PC-3 (cell line): Measurements from ENCODE around the gene CCL4. TPM values are rescaled to one million over a fixed set of nuclear protein-coding genes. Genes with fewer than 3 reads are reported as not detected.
"Not testable (repeated sequence)": the region's sequence is repeated elsewhere in the genome, so short reads cannot be mapped to it uniquely, and the experiment has no call there.

Experiments used
- ATAC-seq: fragments of 200-7000 bp; cut with Tn5 transposase; 2 replicates; pipeline ENCODE4 v1.9.1; 2020; ENCODE audit warnings: mild to moderate bottlenecking, moderate library complexity
- BruUV-seq: library from RNA; stranded (reverse); fragments of 400-500 nt; replicated peaks from 2 replicates; lab custom pipeline; 2021; lab: Mats Ljungman, UMichigan
- CTCF ChIA-PET: fragments of 300-600 bp; sonication (Branson Sonifier 250); formaldehyde crosslinking; loops from one replicate; lab custom pipeline; 2022; ENCODE audit warnings: antibody characterized with exemption; lab: Charles Lee
- POLR2A ChIA-PET: fragments of 300-600 bp; sonication (Branson Sonifier 250); formaldehyde crosslinking; loops from one replicate; lab custom pipeline; 2022; ENCODE audit warnings: antibody characterized with exemption; ENCODE audit not compliant: unreplicated experiment; lab: Charles Lee
- DNase-seq: peaks from one replicate; pipeline ENCODE4 v3.0.0-alpha.2; 2015
- H2AFZ ChIP-seq: fragments of 300-600 bp; sonication (generic); 2 replicates; pipeline ENCODE4 v1.6.0; 2016; ENCODE audit warnings: antibody characterized with exemption, low read length
- H3F3A ChIP-seq: fragments of 300-600 bp; sonication (generic); one replicate; pipeline ENCODE4 v1.6.0; 2017; ENCODE audit warnings: antibody characterized with exemption, low read length, control low read depth, mild to moderate bottlenecking; ENCODE audit not compliant: unreplicated experiment
- H3K27ac ChIP-seq: fragments of 300-600 bp; sonication (generic); 2 replicates; pipeline ENCODE4 v1.5.1; 2016; ENCODE audit warnings: mild to moderate bottlenecking, low read length
- H3K27me3 ChIP-seq: fragments of 300-600 bp; sonication (generic); 2 replicates; pipeline ENCODE4 v1.6.1; 2016; ENCODE audit warnings: low read length, mixed read lengths
- H3K36me3 ChIP-seq: fragments of 300-600 bp; sonication (generic); 2 replicates; pipeline ENCODE4 v1.6.1; 2016; ENCODE audit warnings: low read depth, mixed run types, low read length, mixed read lengths
- H3K4me1 ChIP-seq: fragments of 300-600 bp; sonication (generic); 2 replicates; pipeline ENCODE4 v1.5.1; 2016; ENCODE audit warnings: low read length; ENCODE audit not compliant: insufficient read depth
- H3K4me2 ChIP-seq: fragments of 300-600 bp; sonication (generic); 2 replicates; pipeline ENCODE4 v1.6.0; 2016; ENCODE audit warnings: low read length
- H3K4me3 ChIP-seq: fragments of 300-600 bp; sonication (generic); 2 replicates; pipeline ENCODE4 v1.5.1; 2016; ENCODE audit warnings: mild to moderate bottlenecking, low read length, mixed read lengths
- H3K79me2 ChIP-seq: fragments of 300-600 bp; sonication (generic); 2 replicates; pipeline ENCODE4 v1.6.1; 2017; ENCODE audit warnings: low read length, mixed read lengths
- H3K9ac ChIP-seq: fragments of 300-600 bp; sonication (generic); 2 replicates; pipeline ENCODE4 v1.6.0; 2016; ENCODE audit warnings: mild to moderate bottlenecking, low read length
- H3K9me2 ChIP-seq: fragments of 300-600 bp; sonication (generic); replicated peaks from 2 replicates; pipeline ENCODE4 v1.6.1; 2016; ENCODE audit warnings: mixed run types, low read length, mixed read lengths
- H3K9me3 ChIP-seq: fragments of 300-600 bp; sonication (generic); 2 replicates; pipeline ENCODE4 v1.6.1; 2016; ENCODE audit warnings: low read length, mixed read lengths
- H4K20me1 ChIP-seq: fragments of 300-600 bp; sonication (generic); 2 replicates; pipeline ENCODE4 v1.6.1; 2016; ENCODE audit warnings: low read length, mixed read lengths
- EZH2 ChIP-seq: fragments of 300-600 bp; sonication (generic); IDR thresholded peaks from one replicate; pipeline ENCODE4 v1.6.1; 2017; ENCODE audit warnings: antibody characterized with exemption, mild to moderate bottlenecking, low read length; ENCODE audit not compliant: unreplicated experiment
- EZH2phosphoT487 ChIP-seq: fragments of 300-600 bp; sonication (generic); IDR thresholded peaks from 2 replicates; pipeline ENCODE4 v1.6.1; 2018; ENCODE audit warnings: mild to moderate bottlenecking, antibody characterized with exemption, low read length, borderline replicate concordance
- intact Hi-C: fragments of 100-400 bp; cut with micrococcal nuclease; formaldehyde crosslinking; loops from 2 replicates; pipeline ENCODE4 v1.9.0; 2023
- total RNA-seq: library from RNA; depleted of rRNA; stranded (reverse); fragments of >200 nt; gene quantifications from 2 replicates; pipeline ENCODE4 v1.2.3, GENCODE V29; 2014
- TF ChIP-seq, protein P1 (sequence below): fragments of 300-600 bp; sonication (generic); conservative IDR thresholded peaks from 2 replicates; pipeline ENCODE4 v1.5.1; 2017; ENCODE audit warnings: antibody characterized with exemption, low read depth, mild to moderate bottlenecking, low read length

Gene CCL4
- total RNA-seq, 1 experiment from 2014 or later, result not detected

DNA sequence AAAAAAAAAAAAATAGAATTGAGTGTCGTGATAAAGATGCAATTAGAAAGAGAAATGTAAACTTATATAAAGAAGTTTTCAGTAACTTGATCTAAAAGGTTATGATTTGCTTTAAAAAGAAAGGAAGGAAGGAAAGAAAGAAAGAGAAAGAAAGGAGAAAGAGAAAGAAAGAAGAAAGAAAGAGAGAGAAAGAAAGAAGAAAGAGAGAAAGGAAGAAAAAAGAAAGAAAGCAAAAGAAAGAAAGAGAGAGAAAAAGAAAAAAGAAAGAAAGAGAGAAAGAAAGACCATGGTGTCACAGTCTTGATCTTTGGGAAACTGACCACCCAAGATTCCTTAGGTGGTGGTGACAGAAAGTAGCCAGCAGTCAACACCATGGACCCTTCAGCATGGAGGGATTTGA, 9.4 kb upstream of the CCL4 start:
- TF ChIP-seq EZH2 (no peak), EZH2phosphoT487 (no peak)
- TF ChIP-seq, protein P1, sequence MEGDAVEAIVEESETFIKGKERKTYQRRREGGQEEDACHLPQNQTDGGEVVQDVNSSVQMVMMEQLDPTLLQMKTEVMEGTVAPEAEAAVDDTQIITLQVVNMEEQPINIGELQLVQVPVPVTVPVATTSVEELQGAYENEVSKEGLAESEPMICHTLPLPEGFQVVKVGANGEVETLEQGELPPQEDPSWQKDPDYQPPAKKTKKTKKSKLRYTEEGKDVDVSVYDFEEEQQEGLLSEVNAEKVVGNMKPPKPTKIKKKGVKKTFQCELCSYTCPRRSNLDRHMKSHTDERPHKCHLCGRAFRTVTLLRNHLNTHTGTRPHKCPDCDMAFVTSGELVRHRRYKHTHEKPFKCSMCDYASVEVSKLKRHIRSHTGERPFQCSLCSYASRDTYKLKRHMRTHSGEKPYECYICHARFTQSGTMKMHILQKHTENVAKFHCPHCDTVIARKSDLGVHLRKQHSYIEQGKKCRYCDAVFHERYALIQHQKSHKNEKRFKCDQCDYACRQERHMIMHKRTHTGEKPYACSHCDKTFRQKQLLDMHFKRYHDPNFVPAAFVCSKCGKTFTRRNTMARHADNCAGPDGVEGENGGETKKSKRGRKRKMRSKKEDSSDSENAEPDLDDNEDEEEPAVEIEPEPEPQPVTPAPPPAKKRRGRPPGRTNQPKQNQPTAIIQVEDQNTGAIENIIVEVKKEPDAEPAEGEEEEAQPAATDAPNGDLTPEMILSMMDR, result no peak
- H3K27me3 ChIP-seq, result peaks cover 9% of the 10 kb centered on the region; the same call in 1 of the 2 replicates
- no peak overlapping the region for H3K27ac ChIP-seq
- H3K4me2 ChIP-seq, result no peak overlapping the region
- H3F3A ChIP-seq, result no peaks in the 10 kb centered on the region
- no peaks in the 10 kb centered on the region for H3K79me2 ChIP-seq
- no peaks in the 10 kb centered on the region for H3K36me3 ChIP-seq
- ChIA-PET POLR2A (no interaction called here), CTCF (no interaction called here)
- H3K9ac ChIP-seq, result no peak overlapping the region
- DNase-seq, result no peak
- no peak for ATAC-seq
- BruUV-seq, result no TSS peak
- intact Hi-C loops, result no loop called here
- no peak overlapping the region for H3K4me3 ChIP-seq
- H3K9me2 ChIP-seq, result no peaks in the 10 kb centered on the region
- H3K4me1 ChIP-seq, result no peaks in the 10 kb centered on the region
- H4K20me1 ChIP-seq, result no peaks in the 10 kb centered on the region
- H2AFZ ChIP-seq, result no peak overlapping the region
- H3K9me3 ChIP-seq, result no peaks in the 10 kb centered on the region

DNA sequence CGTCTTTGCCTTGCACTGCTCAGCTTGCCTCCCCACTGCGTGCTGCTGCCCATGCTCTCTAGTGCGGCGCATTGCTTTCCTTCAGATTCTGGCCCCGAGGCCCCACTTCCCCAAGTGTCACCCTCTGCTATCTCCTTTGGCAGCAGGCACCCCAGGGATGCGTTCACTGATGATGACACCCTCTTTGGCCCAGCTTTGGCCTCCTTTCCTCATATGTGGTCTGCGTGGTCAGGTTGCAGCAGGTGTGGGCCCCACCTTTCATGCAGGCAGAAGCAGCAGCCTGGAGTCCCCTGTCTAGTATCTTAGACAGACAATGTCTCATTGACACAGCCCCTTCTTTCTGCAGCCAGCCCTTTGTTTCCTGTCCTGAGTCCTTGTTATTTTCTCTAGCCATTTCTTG, 8.9 kb upstream of the CCL4 start:
- H3K27ac ChIP-seq, result no peak overlapping the region
- H3F3A ChIP-seq, result no peaks in the 10 kb centered on the region
- H3K9ac ChIP-seq, result no peak overlapping the region
- intact Hi-C loops, result no loop called here
- TF ChIP-seq EZH2 (no peak), EZH2phosphoT487 (no peak)
- TF ChIP-seq, protein P1, result no peak
- 0 out of 2 replicates have a peak, but pooled peaks cover 3% of the 10 kb centered on the region for H3K27me3 ChIP-seq
- ChIA-PET CTCF (no interaction called here), POLR2A (no interaction called here)
- no peak overlapping the region for H2AFZ ChIP-seq
- H4K20me1 ChIP-seq, result no peaks in the 10 kb centered on the region
- no peaks in the 10 kb centered on the region for H3K9me3 ChIP-seq
- no peaks in the 10 kb centered on the region for H3K36me3 ChIP-seq
- no TSS peak for BruUV-seq
- ATAC-seq (no peak), DNase-seq (no peak)
- H3K9me2 ChIP-seq, result no peaks in the 10 kb centered on the region
- H3K79me2 ChIP-seq, result no peaks in the 10 kb centered on the region
- no peak overlapping the region for H3K4me3 ChIP-seq
- no peaks in the 10 kb centered on the region for H3K4me1 ChIP-seq
- no peak overlapping the region for H3K4me2 ChIP-seq

- Histone ChIP-seq H3K27ac (no peak overlapping the region), H3K9me3 (no peaks in the 10 kb centered on the region), H3K4me2 (no peak overlapping the region), H3K79me2 (no peaks in the 10 kb centered on the region), H3K9me2 (no peaks in the 10 kb centered on the region), H3F3A (no peaks in the 10 kb centered on the region), H3K4me1 (no peaks in the 10 kb centered on the region), H3K36me3 (no peaks in the 10 kb centered on the region), H4K20me1 (no peaks in the 10 kb centered on the region), H2AFZ (no peak overlapping the region), H3K9ac (no peak overlapping the region), H3K27me3 (no peaks in the 10 kb centered on the region), H3K4me3 (no peak overlapping the region)
- DNase-seq, result no peak
- ChIA-PET CTCF (no interaction called here), POLR2A (no interaction called here)
- intact Hi-C loops, result no loop called here
- TF ChIP-seq, protein P1, result no peak
- TF ChIP-seq EZH2phosphoT487 (no peak), EZH2 (no peak)
- no peak for ATAC-seq
- no TSS peak for BruUV-seq
These were observed 7.6 kb upstream of the CCL4 start for GRCh38 chr17:36095992-36096391.

DNA sequence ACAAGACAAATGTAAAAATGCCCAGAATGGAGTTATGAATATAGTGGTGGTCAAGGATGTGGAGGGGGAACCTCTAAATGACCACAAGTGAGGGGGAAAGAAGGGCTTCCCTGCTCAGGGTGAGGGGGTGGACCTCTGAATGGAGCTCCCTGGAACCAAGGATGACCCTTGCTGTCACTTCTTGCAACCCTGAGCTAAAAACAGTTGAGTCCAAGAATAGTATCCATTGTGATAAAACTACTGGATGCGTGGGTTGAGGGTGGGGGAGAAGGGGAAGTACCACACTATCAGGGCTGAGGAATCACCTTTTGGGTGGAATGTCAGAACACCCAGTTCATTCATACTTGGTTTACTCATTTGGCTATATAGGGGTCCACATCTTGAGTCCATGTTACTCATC, 4.6 kb upstream of the CCL4 start:
- POLR2A ChIA-PET, H3K4me2 ChIP-seq, ATAC-seq, DNase-seq, H3K79me2 ChIP-seq, H3K36me3 ChIP-seq, CTCF ChIA-PET, H3K4me1 ChIP-seq, intact Hi-C loops, H2AFZ ChIP-seq, H3K9me2 ChIP-seq, H3K9ac ChIP-seq, H3K4me3 ChIP-seq, H3K9me3 ChIP-seq, H3K27ac ChIP-seq, H3K27me3 ChIP-seq, H4K20me1 ChIP-seq, H3F3A ChIP-seq, BruUV-seq: not testable (repeated sequence)

DNA sequence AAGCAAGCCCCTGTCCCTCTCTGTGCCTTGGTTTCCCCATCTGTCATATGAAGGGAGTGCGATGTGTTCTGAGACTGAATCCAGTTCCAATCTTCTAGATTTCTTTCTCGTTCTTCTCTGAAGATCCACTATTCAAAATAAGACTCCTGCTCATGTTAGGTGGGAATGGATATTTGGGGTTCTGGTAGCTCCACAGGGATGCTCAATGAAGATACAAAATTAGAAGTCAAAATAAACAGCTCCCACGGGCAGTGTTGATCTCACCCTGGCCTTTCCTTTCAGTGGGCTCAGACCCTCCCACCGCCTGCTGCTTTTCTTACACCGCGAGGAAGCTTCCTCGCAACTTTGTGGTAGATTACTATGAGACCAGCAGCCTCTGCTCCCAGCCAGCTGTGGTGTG, 619 bp downstream of the CCL4 start:
- H3K4me3 ChIP-seq, intact Hi-C loops, H3K79me2 ChIP-seq, H3K9ac ChIP-seq, H3K9me3 ChIP-seq, H3K36me3 ChIP-seq, H3K27me3 ChIP-seq, H3F3A ChIP-seq, H3K9me2 ChIP-seq, ATAC-seq, H3K27ac ChIP-seq, DNase-seq, BruUV-seq, POLR2A ChIA-PET, H4K20me1 ChIP-seq, H3K4me2 ChIP-seq, H2AFZ ChIP-seq, H3K4me1 ChIP-seq, CTCF ChIA-PET: not testable (repeated sequence)
